Measurements from ENCODE around the gene CFAP206. TPM values are rescaled to one million over a fixed set of nuclear protein-coding genes. Genes with fewer than 3 reads are reported as not detected.

The CFAP206 gene
- 0.03 TPM for polyA plus RNA-seq (2013, experiment 1 of 2)
- 0.04 TPM for polyA plus RNA-seq (2013, experiment 2 of 2)

GRCh38 chr6:87407901-87408720, at the start of gene CFAP206:
Gene CFAP206 (plus strand): TSS chr6:87407972. CDS start chr6:87409840, 1,868 bp downstream.
- Histone ChIP-seq H3K27ac (ENCODE audit: low read depth, low read length) (no peak within 1 kb of the TSS), H3K79me1 (ENCODE audit: low read length) (no peaks in the 10 kb centered on the region), H4K5ac (ENCODE audit: low read length) (no peak within 1 kb of the TSS), H2BK5ac (ENCODE audit: low read length) (no peak within 1 kb of the TSS), H3K4ac (ENCODE audit: low read depth, low read length) (peak within 1 kb of the TSS; percentile 88), H2BK120ac (ENCODE audit: low read depth, low read length) (no peak within 1 kb of the TSS), H3K36me3 (ENCODE audit: control insufficient read depth, insufficient read depth, low read length) (no peaks in the 10 kb centered on the region), H2BK15ac (replicated peaks; ENCODE audit: low read depth) (no peak within 1 kb of the TSS), H3K9ac (ENCODE audit: low read length) (peak within 1 kb of the TSS; percentile 63), H3K27me3 (ENCODE audit: insufficient read depth, low read length, poor library complexity) (no peaks in the 10 kb centered on the region), H3K4me1 (ENCODE audit: control insufficient read depth, low read depth, low read length) (no peaks in the 10 kb centered on the region), H3K23ac (ENCODE audit: low read length) (no peak within 1 kb of the TSS), H3K18ac (ENCODE audit: low read length) (peak within 1 kb of the TSS; percentile 95), H3K4me3 (ENCODE audit: low read length) (peak within 1 kb of the TSS; percentile 70), H3K4me2 (ENCODE audit: low read length) (peak within 1 kb of the TSS; percentile 61), H2AK5ac (ENCODE audit: low read length) (no peak within 1 kb of the TSS), H4K8ac (ENCODE audit: low read depth, low read length) (no peak within 1 kb of the TSS), H3K56ac (ENCODE audit: low read length) (peak within 1 kb of the TSS; percentile 84), H3K79me2 (ENCODE audit: control insufficient read depth, insufficient read depth, low read length) (no peaks in the 10 kb centered on the region)
- whole genome bisulfite sequencing (ENCODE audit: extremely low coverage, insufficient coverage, low lambda C conversion rate), result no CpG with 5 or more reads among the region's 82 CpGs
- peak; percentile 89 for DNase-seq

- Histone ChIP-seq H3K56ac (ENCODE audit: low read length) (no peak overlapping the region), H3K27me3 (ENCODE audit: insufficient read depth, low read length, poor library complexity) (no peaks in the 10 kb centered on the region), H3K4me1 (ENCODE audit: control insufficient read depth, low read depth, low read length) (no peaks in the 10 kb centered on the region), H2AK5ac (ENCODE audit: low read length) (no peak overlapping the region), H3K79me1 (ENCODE audit: low read length) (no peaks in the 10 kb centered on the region), H3K4ac (ENCODE audit: low read depth, low read length) (no peak overlapping the region), H3K4me3 (ENCODE audit: low read length) (no peak overlapping the region), H3K79me2 (ENCODE audit: control insufficient read depth, insufficient read depth, low read length) (no peaks in the 10 kb centered on the region), H3K4me2 (ENCODE audit: low read length) (no peak overlapping the region), H2BK15ac (replicated peaks; ENCODE audit: low read depth) (no peak overlapping the region), H3K27ac (ENCODE audit: low read depth, low read length) (no peak overlapping the region), H3K23ac (ENCODE audit: low read length) (no peak overlapping the region), H2BK120ac (ENCODE audit: low read depth, low read length) (no peak overlapping the region), H2BK5ac (ENCODE audit: low read length) (no peak overlapping the region), H4K8ac (ENCODE audit: low read depth, low read length) (no peak overlapping the region), H3K9ac (ENCODE audit: low read length) (no peak overlapping the region), H4K5ac (ENCODE audit: low read length) (no peak overlapping the region), H3K18ac (ENCODE audit: low read length) (no peak overlapping the region), H3K36me3 (ENCODE audit: control insufficient read depth, insufficient read depth, low read length) (no peaks in the 10 kb centered on the region)
- DNase-seq, result no peak
- WGBS (ENCODE audit: extremely low coverage, insufficient coverage, low lambda C conversion rate), result no CpG with 5 or more reads among the region's 5 CpGs
Measured at GRCh38 chr6:87364602-87365252, 43.0 kb upstream of the CFAP206 start.

GRCh38 chr6:87366072-87366827, 41.5 kb upstream of the CFAP206 start:
- no peak overlapping the region for H3K27ac ChIP-seq (ENCODE audit: low read depth, low read length)
- no peaks in the 10 kb centered on the region for H3K36me3 ChIP-seq (ENCODE audit: control insufficient read depth, insufficient read depth, low read length)
- no peak overlapping the region for H3K4me3 ChIP-seq (ENCODE audit: low read length)
- no peak overlapping the region for H3K56ac ChIP-seq (ENCODE audit: low read length)
- H4K8ac ChIP-seq (ENCODE audit: low read depth, low read length), result no peak overlapping the region
- H2BK5ac ChIP-seq (ENCODE audit: low read length), result no peak overlapping the region
- no peak overlapping the region for H3K4ac ChIP-seq (ENCODE audit: low read depth, low read length)
- H3K79me1 ChIP-seq (ENCODE audit: low read length), result no peaks in the 10 kb centered on the region
- H3K18ac ChIP-seq (ENCODE audit: low read length), result no peak overlapping the region
- no peaks in the 10 kb centered on the region for H3K4me1 ChIP-seq (ENCODE audit: control insufficient read depth, low read depth, low read length)
- H2BK15ac ChIP-seq (replicated peaks; ENCODE audit: low read depth), result no peak overlapping the region
- no peak overlapping the region for H2BK120ac ChIP-seq (ENCODE audit: low read depth, low read length)
- no peak overlapping the region for H3K23ac ChIP-seq (ENCODE audit: low read length)
- no peak overlapping the region for H3K4me2 ChIP-seq (ENCODE audit: low read length)
- no peak for DNase-seq
- H3K79me2 ChIP-seq (ENCODE audit: control insufficient read depth, insufficient read depth, low read length), result no peaks in the 10 kb centered on the region
- H4K5ac ChIP-seq (ENCODE audit: low read length), result no peak overlapping the region
- H3K27me3 ChIP-seq (ENCODE audit: insufficient read depth, low read length, poor library complexity), result no peaks in the 10 kb centered on the region
- WGBS (ENCODE audit: extremely low coverage, insufficient coverage, low lambda C conversion rate), result no CpG with 5 or more reads among the region's 4 CpGs
- H2AK5ac ChIP-seq (ENCODE audit: low read length), result no peak overlapping the region
- no peak overlapping the region for H3K9ac ChIP-seq (ENCODE audit: low read length)

- H3K4me3 ChIP-seq (ENCODE audit: low read length), result no peak overlapping the region
- no peaks in the 10 kb centered on the region for H3K79me1 ChIP-seq (ENCODE audit: low read length)
- H3K79me2 ChIP-seq (ENCODE audit: control insufficient read depth, insufficient read depth, low read length), result no peaks in the 10 kb centered on the region
- H3K36me3 ChIP-seq (ENCODE audit: control insufficient read depth, insufficient read depth, low read length), result no peaks in the 10 kb centered on the region
- H3K4me2 ChIP-seq (ENCODE audit: low read length), result no peak overlapping the region
- H3K18ac ChIP-seq (ENCODE audit: low read length), result no peak overlapping the region
- no peaks in the 10 kb centered on the region for H3K4me1 ChIP-seq (ENCODE audit: control insufficient read depth, low read depth, low read length)
- no peak overlapping the region for H2BK15ac ChIP-seq (replicated peaks; ENCODE audit: low read depth)
- no peak overlapping the region for H4K8ac ChIP-seq (ENCODE audit: low read depth, low read length)
- no peak overlapping the region for H3K9ac ChIP-seq (ENCODE audit: low read length)
- no peak for DNase-seq
- no peak overlapping the region for H2AK5ac ChIP-seq (ENCODE audit: low read length)
- H3K27me3 ChIP-seq (ENCODE audit: insufficient read depth, low read length, poor library complexity), result no peaks in the 10 kb centered on the region
- H3K4ac ChIP-seq (ENCODE audit: low read depth, low read length), result no peak overlapping the region
- no peak overlapping the region for H3K27ac ChIP-seq (ENCODE audit: low read depth, low read length)
- no peak overlapping the region for H4K5ac ChIP-seq (ENCODE audit: low read length)
- H3K23ac ChIP-seq (ENCODE audit: low read length), result no peak overlapping the region
- no peak overlapping the region for H2BK120ac ChIP-seq (ENCODE audit: low read depth, low read length)
- H3K56ac ChIP-seq (ENCODE audit: low read length), result no peak overlapping the region
- no CpG with 5 or more reads among the region's 3 CpGs for WGBS (ENCODE audit: extremely low coverage, insufficient coverage, low lambda C conversion rate)
- no peak overlapping the region for H2BK5ac ChIP-seq (ENCODE audit: low read length)
Measured at GRCh38 chr6:87366899-87367298, 40.9 kb upstream of the CFAP206 start.

- Histone ChIP-seq H2AK5ac (ENCODE audit: low read length) (no peak overlapping the region), H4K8ac (ENCODE audit: low read depth, low read length) (no peak overlapping the region)
Measured at GRCh38 chr6:87373377-87373776, 34.4 kb upstream of the CFAP206 start.

More at GRCh38 chr6:87373377-87373776, 34.4 kb upstream of the CFAP206 start:
- no peak overlapping the region for H2BK15ac ChIP-seq (replicated peaks; ENCODE audit: low read depth)
- no peak overlapping the region for H3K4me2 ChIP-seq (ENCODE audit: low read length)
- no peak overlapping the region for H3K4me3 ChIP-seq (ENCODE audit: low read length)
- no peak overlapping the region for H2BK120ac ChIP-seq (ENCODE audit: low read depth, low read length)
- no peak for DNase-seq
- H3K79me1 ChIP-seq (ENCODE audit: low read length), result no peaks in the 10 kb centered on the region
- no CpG with 5 or more reads among the region's 2 CpGs for WGBS (ENCODE audit: extremely low coverage, insufficient coverage, low lambda C conversion rate)
- no peak overlapping the region for H2BK5ac ChIP-seq (ENCODE audit: low read length)
- H3K4ac ChIP-seq (ENCODE audit: low read depth, low read length), result no peak overlapping the region
- H3K23ac ChIP-seq (ENCODE audit: low read length), result no peak overlapping the region
- no peaks in the 10 kb centered on the region for H3K79me2 ChIP-seq (ENCODE audit: control insufficient read depth, insufficient read depth, low read length)
- H3K36me3 ChIP-seq (ENCODE audit: control insufficient read depth, insufficient read depth, low read length), result no peaks in the 10 kb centered on the region
- H3K4me1 ChIP-seq (ENCODE audit: control insufficient read depth, low read depth, low read length), result no peaks in the 10 kb centered on the region
- H3K56ac ChIP-seq (ENCODE audit: low read length), result no peak overlapping the region
- no peak overlapping the region for H3K18ac ChIP-seq (ENCODE audit: low read length)
- no peak overlapping the region for H4K5ac ChIP-seq (ENCODE audit: low read length)
- no peak overlapping the region for H3K9ac ChIP-seq (ENCODE audit: low read length)
- H3K27ac ChIP-seq (ENCODE audit: low read depth, low read length), result no peak overlapping the region
- H3K27me3 ChIP-seq (ENCODE audit: insufficient read depth, low read length, poor library complexity), result no peaks in the 10 kb centered on the region

All from mesendoderm (in vitro differentiated cells).